Neural cell (in vitro differentiated cells): ENCODE data around the gene MOB2. TPM values are rescaled to one million over a fixed set of nuclear protein-coding genes. Genes with fewer than 3 reads are reported as not detected.

Experiments
- H2AFZ ChIP-seq: fragments of 200-600, 300-800 bp; sonication (generic), shearing (Covaris generic); 2 replicates; pipeline ENCODE4 v1.6.0; 2014; ENCODE audit warnings: low read depth, mild to moderate bottlenecking, antibody characterized with exemption, low read length, moderate library complexity
- H3F3A ChIP-seq: fragments of 200-600 bp; shearing (Covaris generic); 2 replicates; pipeline ENCODE4 v1.6.1; 2016; ENCODE audit warnings: mild to moderate bottlenecking, moderate library complexity, mixed read lengths, antibody characterized with exemption, low read length; ENCODE audit not compliant: insufficient read depth, poor library complexity, severe bottlenecking
- H3K27ac ChIP-seq: fragments of 200-600, 300-800 bp; sonication (generic), shearing (Covaris generic); 2 replicates; pipeline ENCODE4 v1.5.1; 2014; ENCODE audit warnings: mild to moderate bottlenecking, low read length, moderate library complexity
- H3K27me3 ChIP-seq: fragments of 300-800, 200-600 bp; sonication (generic), shearing (Covaris generic); 2 replicates; pipeline ENCODE4 v1.6.0; 2014; ENCODE audit warnings: mild to moderate bottlenecking, low read depth, low read length, moderate library complexity; ENCODE audit not compliant: insufficient read depth
- H3K36me3 ChIP-seq: fragments of 300-800, 200-600 bp; sonication (generic), shearing (Covaris generic); 2 replicates; pipeline ENCODE4 v1.5.1; 2014; ENCODE audit warnings: mild to moderate bottlenecking, antibody characterized with exemption, low read length, moderate library complexity; ENCODE audit not compliant: insufficient read depth
- H3K4me2 ChIP-seq: fragments of 300-800, 200-600 bp; sonication (generic), shearing (Covaris generic); 2 replicates; pipeline ENCODE4 v1.6.0; 2014; ENCODE audit warnings: mild to moderate bottlenecking, low read length
- H3K4me3 ChIP-seq: fragments of 300-800, 200-600 bp; sonication (generic), shearing (Covaris generic); 2 replicates; pipeline ENCODE4 v1.5.1; 2014; ENCODE audit warnings: mild to moderate bottlenecking, low read length, moderate library complexity
- H3K79me2 ChIP-seq: fragments of 200-600 bp; shearing (Covaris generic); replicated peaks from 2 replicates; pipeline ENCODE4 v1.6.0; 2014; ENCODE audit warnings: mild to moderate bottlenecking, low read length, moderate library complexity; ENCODE audit not compliant: insufficient read depth
- H3K9ac ChIP-seq: fragments of 300-800, 200-600 bp; sonication (generic), shearing (Covaris generic); 2 replicates; pipeline ENCODE4 v1.6.1; 2016; ENCODE audit warnings: mild to moderate bottlenecking, low read length, mixed read lengths
- H3K9me2 ChIP-seq: fragments of 200-600 bp; shearing (Covaris generic); 2 replicates; pipeline ENCODE4 v1.6.1; 2016; ENCODE audit warnings: mild to moderate bottlenecking, low read length, mixed read lengths; ENCODE audit not compliant: insufficient read depth
- H3K9me3 ChIP-seq: fragments of 200-600, 300-800 bp; sonication (generic), shearing (Covaris generic); 2 replicates; pipeline ENCODE4 v1.6.1; 2016; ENCODE audit warnings: mild to moderate bottlenecking, mixed run types, low read length, moderate library complexity, mixed read lengths
- H4K20me1 ChIP-seq: fragments of 200-600 bp; shearing (Covaris generic); 2 replicates; pipeline ENCODE4 v1.6.1; 2016; ENCODE audit warnings: mild to moderate bottlenecking, mixed run types; ENCODE audit not compliant: insufficient read depth
- EP300 ChIP-seq: fragments of 450-650 bp; conservative IDR thresholded peaks from 2 replicates; pipeline ENCODE4 v1.6.1; 2014; ENCODE audit warnings: antibody characterized with exemption, mild to moderate bottlenecking, moderate library complexity; ENCODE audit not compliant: poor library complexity, severe bottlenecking
- EZH2 ChIP-seq: fragments of 200-600, 300-800 bp; shearing (Covaris generic), sonication (generic); IDR thresholded peaks from 2 replicates; pipeline ENCODE4 v1.6.1; 2014; ENCODE audit warnings: antibody characterized with exemption, low read length, borderline replicate concordance, mild to moderate bottlenecking; ENCODE audit not compliant: insufficient read depth, poor library complexity, severe bottlenecking
- MXI1 ChIP-seq: fragments of 450-650 bp; conservative IDR thresholded peaks from 2 replicates; pipeline ENCODE4 v1.6.1; 2014; ENCODE audit warnings: antibody characterized with exemption, mild to moderate bottlenecking; ENCODE audit not compliant: poor library complexity, severe bottlenecking
- POLR2AphosphoS5 ChIP-seq: IDR thresholded peaks from 2 replicates; pipeline ENCODE4 v1.6.1; 2012
- RAD21 ChIP-seq: fragments of 450-650 bp; conservative IDR thresholded peaks from 2 replicates; pipeline ENCODE4 v1.6.1; 2014; ENCODE audit warnings: antibody characterized with exemption, mild to moderate bottlenecking, moderate library complexity
- REST ChIP-seq: IDR thresholded peaks from 2 replicates; pipeline ENCODE4 v1.6.1; 2012; ENCODE audit warnings: borderline replicate concordance
- SMC3 ChIP-seq: fragments of 450-650 bp; conservative IDR thresholded peaks from 2 replicates; pipeline ENCODE4 v1.6.1; 2014; ENCODE audit warnings: antibody characterized with exemption, mild to moderate bottlenecking, moderate library complexity; ENCODE audit not compliant: poor library complexity
- TAF1 ChIP-seq: IDR thresholded peaks from 2 replicates; pipeline ENCODE4 v1.6.1; 2012; ENCODE audit warnings: low read depth
- polyA plus RNA-seq: library from polyadenylated mRNA; depleted of rRNA; stranded (reverse); fragments of >200 nt; gene quantifications from 2 replicates; pipeline ENCODE4 v1.2.3, GENCODE V29; 2014
- TF ChIP-seq, protein P1 (sequence below): fragments of 450-650 bp; IDR thresholded peaks from 2 replicates; pipeline ENCODE4 v1.5.1; 2014; ENCODE audit warnings: antibody characterized with exemption, mild to moderate bottlenecking, moderate library complexity; ENCODE audit not compliant: poor library complexity, severe bottlenecking

Gene MOB2
- polyA plus RNA-seq, 1 donor from 2014 or later, result 33.2 TPM

GRCh38 chr11:1522081-1522424 lies 35.5 kb upstream of the MOB2 start:
- no peaks in the 10 kb centered on the region for H4K20me1 ChIP-seq
- no peaks in the 10 kb centered on the region for H3K79me2 ChIP-seq
- no peaks in the 10 kb centered on the region for H3K27me3 ChIP-seq
- H3K9ac ChIP-seq, result no peak overlapping the region
- no peaks in the 10 kb centered on the region for H3K9me3 ChIP-seq
- no peak for TF ChIP-seq REST
- TF ChIP-seq POLR2AphosphoS5, result no peak
- TF ChIP-seq EP300, result no peak
- no peak for TF ChIP-seq TAF1
- TF ChIP-seq, protein P1, sequence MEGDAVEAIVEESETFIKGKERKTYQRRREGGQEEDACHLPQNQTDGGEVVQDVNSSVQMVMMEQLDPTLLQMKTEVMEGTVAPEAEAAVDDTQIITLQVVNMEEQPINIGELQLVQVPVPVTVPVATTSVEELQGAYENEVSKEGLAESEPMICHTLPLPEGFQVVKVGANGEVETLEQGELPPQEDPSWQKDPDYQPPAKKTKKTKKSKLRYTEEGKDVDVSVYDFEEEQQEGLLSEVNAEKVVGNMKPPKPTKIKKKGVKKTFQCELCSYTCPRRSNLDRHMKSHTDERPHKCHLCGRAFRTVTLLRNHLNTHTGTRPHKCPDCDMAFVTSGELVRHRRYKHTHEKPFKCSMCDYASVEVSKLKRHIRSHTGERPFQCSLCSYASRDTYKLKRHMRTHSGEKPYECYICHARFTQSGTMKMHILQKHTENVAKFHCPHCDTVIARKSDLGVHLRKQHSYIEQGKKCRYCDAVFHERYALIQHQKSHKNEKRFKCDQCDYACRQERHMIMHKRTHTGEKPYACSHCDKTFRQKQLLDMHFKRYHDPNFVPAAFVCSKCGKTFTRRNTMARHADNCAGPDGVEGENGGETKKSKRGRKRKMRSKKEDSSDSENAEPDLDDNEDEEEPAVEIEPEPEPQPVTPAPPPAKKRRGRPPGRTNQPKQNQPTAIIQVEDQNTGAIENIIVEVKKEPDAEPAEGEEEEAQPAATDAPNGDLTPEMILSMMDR, result no peak
- H3F3A ChIP-seq, result no peaks in the 10 kb centered on the region
- H3K4me3 ChIP-seq, result no peak overlapping the region
- no peaks in the 10 kb centered on the region for H3K36me3 ChIP-seq
- no peaks in the 10 kb centered on the region for H3K9me2 ChIP-seq
- H2AFZ ChIP-seq, result no peak overlapping the region
- H3K27ac ChIP-seq, result no peak overlapping the region
- H3K4me2 ChIP-seq, result no peak overlapping the region

- Histone ChIP-seq H3K27ac (no peak overlapping the region), H4K20me1 (no peaks in the 10 kb centered on the region), H3K9me2 (no peaks in the 10 kb centered on the region), H3K79me2 (no peaks in the 10 kb centered on the region), H3F3A (no peaks in the 10 kb centered on the region), H3K9me3 (no peaks in the 10 kb centered on the region), H3K4me2 (no peak overlapping the region), H3K4me3 (no peak overlapping the region), H3K9ac (no peak overlapping the region), H3K36me3 (no peaks in the 10 kb centered on the region), H2AFZ (no peak overlapping the region), H3K27me3 (no peaks in the 10 kb centered on the region)
- no peak for TF ChIP-seq RAD21
- no peak for TF ChIP-seq EZH2
- TF ChIP-seq, protein P1, result no peak
- TF ChIP-seq TAF1, result no peak
- TF ChIP-seq EP300, result no peak
- no peak for TF ChIP-seq REST
- no peak for TF ChIP-seq SMC3
- TF ChIP-seq MXI1, result no peak
- no peak for TF ChIP-seq POLR2AphosphoS5
Observed at GRCh38 chr11:1521382-1522080, 35.0 kb upstream of the MOB2 start.
